GM12801 (cell line): ENCODE results near the gene RAB6B.

Experiments used
- CTCF ChIP-seq: IDR thresholded peaks from one replicate; pipeline ENCODE4 v1.5.1; 2011; ENCODE audit warnings: control low read depth; ENCODE audit not compliant: insufficient read length; ENCODE audit errors: extremely low read depth

Gene RAB6B

GRCh38 chr3:133884887-133885711 lies 10.6 kb downstream of the RAB6B start:
- no peak for TF ChIP-seq CTCF

- TF ChIP-seq CTCF: no peak
Observed at GRCh38 chr3:133884054-133884886, 11.4 kb downstream of the RAB6B start.

GRCh38 chr3:133883641-133884040 lies 12.0 kb downstream of the RAB6B start:
- no peak for TF ChIP-seq CTCF

- no peak for TF ChIP-seq CTCF
Observed at GRCh38 chr3:133882986-133883586, 12.6 kb downstream of the RAB6B start.

GRCh38 chr3:133881939-133882825 lies 13.5 kb downstream of the RAB6B start:
- TF ChIP-seq CTCF: no peak

GRCh38 chr3:133881492-133881891 lies 14.2 kb downstream of the RAB6B start:
- TF ChIP-seq CTCF: no peak
